Erythroblast (primary cell): ENCODE results near the gene TBCA.

Experiments
- DNase-seq, 2 experiments: peaks; one replicate each; lab custom pipeline; 2025; lab: John Stamatoyannopoulos, UW
- GATA1 ChIP-seq: IDR thresholded peaks from 2 replicates; pipeline ENCODE4 v1.6.1; 2011; ENCODE audit warnings: low read depth, mild to moderate bottlenecking, control low read depth, low read length, moderate library complexity
- POLR2A ChIP-seq: IDR thresholded peaks from 2 replicates; pipeline ENCODE4 v1.6.1; 2011; ENCODE audit warnings: mild to moderate bottlenecking, low read length

Gene TBCA, protein sequence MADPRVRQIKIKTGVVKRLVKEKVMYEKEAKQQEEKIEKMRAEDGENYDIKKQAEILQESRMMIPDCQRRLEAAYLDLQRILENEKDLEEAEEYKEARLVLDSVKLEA

DNA sequence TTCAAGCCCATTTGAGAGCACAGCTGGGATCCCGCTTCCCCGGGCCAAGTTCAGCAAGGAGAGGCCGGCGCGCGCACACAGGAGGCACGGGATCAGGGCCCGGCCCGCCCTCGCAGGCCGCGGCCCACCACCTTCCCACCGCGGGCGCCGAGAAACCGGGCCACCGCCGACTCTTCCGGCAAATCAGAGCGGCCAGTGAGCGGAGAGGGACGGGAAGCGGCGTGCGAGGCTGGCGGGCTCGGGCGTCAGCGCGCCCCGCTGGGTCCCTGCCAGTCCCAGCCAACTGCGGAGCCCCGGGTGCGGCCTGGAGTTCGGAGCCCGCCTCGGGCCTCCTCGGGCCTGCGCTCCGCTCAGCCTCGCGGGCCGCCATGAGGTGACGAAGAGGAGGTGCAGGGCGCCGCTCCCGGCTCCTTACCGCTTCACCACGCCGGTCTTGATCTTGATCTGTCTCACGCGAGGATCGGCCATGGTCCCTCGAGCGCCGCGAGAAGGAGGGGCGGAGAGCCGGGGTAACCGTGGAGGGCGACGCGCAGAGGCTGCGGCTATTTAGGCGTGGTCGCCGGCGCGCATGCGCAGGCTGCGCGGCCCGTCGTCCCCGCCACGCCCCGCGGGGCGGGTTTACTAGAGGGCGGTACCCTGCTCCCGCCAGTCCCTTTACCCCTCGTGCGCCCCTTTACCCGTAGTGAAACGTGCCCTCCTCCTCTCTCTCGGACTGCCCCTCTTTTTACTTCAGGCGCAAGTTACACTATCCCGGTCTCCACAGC lies at the start of gene TBCA:
TBCA (minus strand) TSS at position 550 of the 764 bp plus-strand sequence; CDS start at position 468, 82 bp downstream.
- peak; percentile 96 to 98 for DNase-seq
- TF ChIP-seq GATA1 (no peak), POLR2A (peak; percentile 92)

GRCh38 chr5:77824981-77825380 lies 48.8 kb upstream of the TBCA start:
- no peak for DNase-seq
- no peak for TF ChIP-seq POLR2A
- TF ChIP-seq GATA1 = no peak

DNA sequence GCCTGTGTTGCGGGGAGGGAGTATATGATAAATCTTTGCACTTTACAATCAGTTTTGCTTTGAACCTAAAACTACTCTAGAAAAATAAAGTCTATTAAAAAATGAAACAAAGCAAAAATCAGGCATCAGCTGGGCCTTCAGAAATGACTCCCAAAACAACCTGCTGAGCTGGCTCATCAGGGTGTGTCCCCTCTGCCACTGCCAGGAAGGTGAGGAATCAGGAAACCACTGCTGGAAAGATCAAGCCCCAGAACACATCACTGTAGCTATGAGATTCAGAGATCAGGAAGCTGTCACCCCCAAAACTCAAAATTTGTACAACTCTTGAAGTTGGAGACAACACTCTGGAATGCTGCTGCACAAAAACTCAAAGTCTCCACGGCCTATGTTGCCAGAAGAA lies 40.5 kb upstream of the TBCA start:
- TF ChIP-seq GATA1 = no peak
- TF ChIP-seq POLR2A = no peak
- DNase-seq = no peak

DNA sequence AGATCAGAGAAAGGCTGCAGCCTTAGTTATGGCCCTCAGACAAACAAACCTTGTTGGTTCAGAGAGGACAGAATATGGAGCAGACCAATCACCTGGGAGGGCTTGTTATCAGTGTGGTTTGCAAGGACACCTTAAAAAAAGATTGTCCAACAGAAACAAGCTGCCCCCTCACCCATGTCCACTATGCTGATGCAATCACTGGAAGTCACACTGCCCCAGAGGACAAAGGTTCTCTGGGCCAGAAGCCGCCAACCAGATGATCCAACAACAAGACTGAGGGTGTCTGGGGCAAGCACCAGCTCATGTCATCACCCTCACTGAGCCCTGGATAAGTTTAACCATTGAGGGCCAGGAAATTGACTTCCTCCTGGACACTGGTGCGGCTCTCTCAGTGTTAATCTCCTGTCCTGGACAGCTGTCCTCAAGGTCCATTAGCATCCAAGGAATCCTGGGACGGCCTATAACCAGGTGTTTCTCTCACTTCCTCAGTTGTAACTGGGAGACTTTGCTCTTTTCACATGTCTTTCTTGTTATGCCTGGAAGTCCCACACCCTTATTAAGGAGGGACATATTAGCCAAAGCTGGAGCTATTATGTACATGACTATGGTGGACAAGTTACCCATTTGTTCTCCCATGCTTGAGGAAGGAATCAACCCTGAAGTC lies 36.9 kb upstream of the TBCA start:
- TF ChIP-seq POLR2A (no peak), GATA1 (no peak)
- no peak for DNase-seq

- TF ChIP-seq GATA1 = no peak
- no peak for TF ChIP-seq POLR2A
- peak in 1 of 2 experiments; percentile 7 for DNase-seq
Observed at GRCh38 chr5:77806213-77806843, 30.2 kb upstream of the TBCA start.

DNA sequence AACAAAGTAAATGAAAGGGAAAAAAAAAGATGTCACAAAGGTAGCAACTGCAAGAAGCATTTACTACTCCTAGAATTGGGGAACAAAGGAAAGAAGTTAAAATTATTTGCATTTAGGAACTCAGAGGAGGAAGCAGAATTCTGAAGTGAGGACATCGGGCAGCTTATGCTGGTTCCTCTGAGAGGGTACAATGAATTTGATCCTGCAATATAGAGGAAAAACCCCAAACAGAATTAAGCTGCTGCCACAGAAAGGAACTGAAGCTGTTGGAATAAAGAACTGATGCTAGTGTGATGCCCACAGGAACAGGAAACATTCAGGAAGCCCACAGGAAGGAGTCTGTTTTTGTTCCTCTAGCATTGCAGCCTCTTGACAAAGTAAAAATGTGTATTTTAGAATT lies 22.3 kb upstream of the TBCA start:
- no peak for DNase-seq

GRCh38 chr5:77797136-77797535 lies 21.0 kb upstream of the TBCA start:
- TF ChIP-seq GATA1 (no peak), POLR2A (no peak)
- no peak for DNase-seq

More for the DNA sequence above, 22.3 kb upstream of the TBCA start:
- TF ChIP-seq POLR2A (no peak), GATA1 (no peak)

- no peak for DNase-seq
- no peak for TF ChIP-seq POLR2A
- TF ChIP-seq GATA1 = no peak
Observed at GRCh38 chr5:77795846-77796245, 19.7 kb upstream of the TBCA start.

- DNase-seq = no peak
- TF ChIP-seq POLR2A (no peak), GATA1 (no peak)
Observed at GRCh38 chr5:77795268-77795667, 19.1 kb upstream of the TBCA start.

DNA sequence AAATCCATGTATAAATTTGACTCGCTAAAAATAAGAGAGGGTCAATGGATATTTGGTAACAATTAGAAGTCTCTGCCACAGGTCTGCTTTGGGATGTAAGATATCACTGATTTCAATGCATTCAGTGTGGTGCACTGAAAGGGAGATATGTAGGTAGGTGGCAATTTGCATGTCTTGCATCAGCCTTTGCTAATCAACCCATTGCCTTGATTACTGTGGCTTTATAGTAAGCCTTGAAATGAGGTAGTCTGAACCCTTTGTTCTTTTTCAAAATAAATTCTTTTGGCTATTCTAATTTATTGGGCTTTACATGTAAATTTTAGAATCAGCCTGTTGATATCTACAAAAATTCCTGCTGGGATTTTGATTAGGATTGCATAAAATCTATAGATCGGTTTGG lies 15.8 kb upstream of the TBCA start:
- no peak for DNase-seq
- TF ChIP-seq GATA1 (no peak), POLR2A (no peak)

GRCh38 chr5:77791356-77791755 lies 15.2 kb upstream of the TBCA start:
- DNase-seq = no peak

DNA sequence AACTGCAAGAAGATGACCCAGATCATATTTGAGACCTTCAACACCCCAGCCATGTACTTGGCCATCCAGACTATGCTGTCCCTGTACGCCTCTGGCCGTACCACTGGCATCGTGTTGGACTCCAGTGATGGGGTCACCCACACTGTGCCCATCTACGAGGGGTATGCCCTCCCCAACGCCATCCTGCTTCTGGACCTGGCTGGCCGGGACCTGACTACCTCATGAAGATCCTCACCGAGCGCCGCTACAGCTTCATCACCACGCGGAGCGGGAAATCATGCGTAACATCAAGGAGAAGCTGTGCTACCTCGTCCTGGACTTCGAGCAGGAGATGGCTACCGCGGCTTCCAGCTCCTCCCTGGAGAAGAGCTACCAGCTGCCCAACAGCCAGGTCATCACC lies 9.1 kb upstream of the TBCA start:
- TF ChIP-seq GATA1 = no peak
- no peak for TF ChIP-seq POLR2A
- DNase-seq = no peak

More at GRCh38 chr5:77791356-77791755, 15.2 kb upstream of the TBCA start:
- TF ChIP-seq POLR2A (no peak), GATA1 (no peak)

GRCh38 chr5:77784735-77785134 lies 8.6 kb upstream of the TBCA start:
- no peak for TF ChIP-seq GATA1
- DNase-seq = no peak

GRCh38 chr5:77781076-77781475 lies 4.9 kb upstream of the TBCA start:
- TF ChIP-seq POLR2A = no peak
- TF ChIP-seq GATA1 = no peak
- no peak for DNase-seq
